Measurements from ENCODE around the gene RAPGEF1. TPM values are rescaled to one million over a fixed set of nuclear protein-coding genes. Genes with fewer than 3 reads are reported as not detected.
A peak's percentile ranks its signal among the peaks of the same experiment; 100 is the strongest.

Gene RAPGEF1
- total RNA-seq, 1 experiment from 2014 or later, result 55.6 TPM

DNA sequence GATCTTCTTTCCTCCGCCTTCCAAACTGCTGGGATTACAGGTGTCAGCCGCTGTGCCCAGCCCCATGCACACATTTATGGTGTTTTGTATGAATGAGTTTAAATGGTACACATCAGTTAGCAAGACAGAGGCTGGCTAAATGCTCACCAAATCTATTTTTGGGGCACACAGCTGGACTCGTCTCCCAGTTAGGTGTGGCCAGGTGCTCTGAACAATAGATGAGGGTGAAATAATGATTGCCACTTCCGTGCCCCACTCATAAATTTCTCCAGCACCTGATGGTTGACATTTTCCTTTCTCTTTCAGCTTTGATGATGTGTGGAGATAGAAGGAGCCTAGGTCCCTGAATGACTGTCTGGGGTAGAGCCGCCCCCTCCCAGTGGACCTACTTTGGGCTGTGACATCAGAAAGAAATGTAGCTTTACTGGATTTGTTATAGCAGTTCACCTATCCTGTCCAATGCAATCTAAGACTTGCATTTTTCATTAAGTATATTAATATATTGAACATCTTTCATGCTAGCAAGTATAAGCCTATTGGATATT lies 8.6 kb upstream of the RAPGEF1 start:
- Histone ChIP-seq H2BK20ac (ENCODE audit: low read depth, low read length, poor library complexity, severe bottlenecking) (no peak overlapping the region), H2AK5ac (ENCODE audit: insufficient read length, low read length) (no peak overlapping the region), H2BK15ac (ENCODE audit: low read depth, low read length) (no peak overlapping the region), H2BK120ac (ENCODE audit: low read depth, low read length, poor library complexity, severe bottlenecking) (no peak overlapping the region), H3K4me2 (ENCODE audit: insufficient read depth, insufficient read length, low read length) (no peak overlapping the region), H2AFZ (ENCODE audit: low read length) (no peak overlapping the region), H3K4ac (ENCODE audit: low read depth, low read length) (no peak overlapping the region), H4K5ac (ENCODE audit: insufficient read length, low read depth, low read length) (no peak overlapping the region), H3K14ac (ENCODE audit: insufficient read depth, low read length) (no peak overlapping the region), H4K20me1 (ENCODE audit: control insufficient read depth, insufficient read depth, insufficient read length) (no peaks in the 10 kb centered on the region), H3K79me2 (ENCODE audit: insufficient read depth, low read length) (no peaks in the 10 kb centered on the region), H3T11ph (ENCODE audit: low read length) (no peak overlapping the region), H3K23me2 (ENCODE audit: insufficient read length, low read depth, low read length, poor library complexity, severe bottlenecking) (no peaks in the 10 kb centered on the region), H3K18ac (ENCODE audit: insufficient read length, low read depth, low read length) (no peak overlapping the region), H3K23ac (ENCODE audit: insufficient read length, low read depth, low read length) (no peak overlapping the region), H2BK5ac (ENCODE audit: insufficient read length, low read length) (no peak overlapping the region), H4K91ac (ENCODE audit: insufficient read length, low read depth, low read length) (no peak overlapping the region), H2BK12ac (ENCODE audit: insufficient read length, low read depth, low read length) (no peak overlapping the region), H3K79me1 (ENCODE audit: insufficient read depth, low read depth, low read length, poor library complexity, severe bottlenecking) (no peaks in the 10 kb centered on the region), H3K4me1 (ENCODE audit: insufficient read depth, low read length) (no peaks in the 10 kb centered on the region), H3K27me3 (ENCODE audit: insufficient read depth, low read length) (no peaks in the 10 kb centered on the region), H3K9me3 (ENCODE audit: control insufficient read depth, low read depth, low read length) (no peaks in the 10 kb centered on the region), H3K27ac (ENCODE audit: insufficient read length, low read depth, low read length) (no peak overlapping the region), H3K9ac (ENCODE audit: extremely low read depth, insufficient read length, low read length) (no peak overlapping the region), H4K8ac (replicated peaks; ENCODE audit: insufficient read length, low read depth, low read length) (no peak overlapping the region), H3K56ac (ENCODE audit: insufficient read length, low read depth, low read length) (no peak overlapping the region)
- no CpG with 5 or more reads among the region's 5 CpGs for WGBS (ENCODE audit: extremely low coverage, insufficient read length, low lambda C conversion rate)
- H3K4me1 Mint-ChIP-seq, result no peaks in the 10 kb centered on the region
- H3K27ac Mint-ChIP-seq, result peak overlapping the region in 1 of 3 experiments; percentile 35; a peak in 1 of 7 replicates
- no peaks in the 10 kb centered on the region; the same call in 1 of the 2 replicates for H3K27me3 Mint-ChIP-seq (ENCODE audit: low read depth)
- H3K36me3 Mint-ChIP-seq (ENCODE audit: insufficient read depth in 1 of 3, low read depth in 3 of 3), result no peaks in the 10 kb centered on the region; a peak in 1 of 7 replicates
- TF ChIP-seq CTCF (conservative IDR thresholded peaks at IDR 0.05), result no peak
- peaks cover 1 to 3% of the 10 kb centered on the region in 2 experiments; a peak in 4 of 5 replicates for H3K9me3 Mint-ChIP-seq
- H3K4me3 Mint-ChIP-seq, result no peak overlapping the region
- no peak for DNase-seq

Data from H9 (cell line).